NCI-H526 (cell line): ENCODE results near the gene USP50.
"Not testable (repeated sequence)": the region's sequence is repeated elsewhere in the genome, so short reads cannot be mapped to it uniquely, and the experiment has no call there.

ENCODE experiments used
- DNase-seq, 2 experiments: peaks; one replicate each; lab custom pipeline; 2025; lab: John Stamatoyannopoulos, UW

The USP50 gene

GRCh38 chr15:50503144-50503543 is 43.3 kb downstream of the USP50 start:
- DNase-seq = no peak

- DNase-seq = no peak
Measured at GRCh38 chr15:50501815-50502214, 44.7 kb downstream of the USP50 start.

GRCh38 chr15:50500352-50500751 is 46.1 kb downstream of the USP50 start:
- DNase-seq = no peak

DNA sequence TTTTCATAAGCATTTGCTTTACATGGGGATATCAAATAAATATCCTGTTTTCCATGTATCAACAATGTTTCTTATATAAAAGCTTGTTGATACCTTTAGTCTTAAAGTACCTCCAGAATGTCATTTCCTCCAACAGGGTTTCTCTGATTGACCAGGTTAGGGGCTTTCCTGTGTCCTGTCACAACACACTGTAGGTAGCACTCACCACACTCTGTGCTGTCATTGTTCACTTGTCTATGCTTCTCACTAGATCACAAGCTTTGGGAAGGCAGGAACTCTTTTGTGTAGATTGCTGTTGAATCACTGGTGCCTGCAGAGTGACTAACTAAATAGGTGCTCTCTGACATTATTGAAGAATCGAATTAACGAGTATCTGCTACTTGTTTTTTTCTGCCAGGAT is 49.8 kb downstream of the USP50 start:
- DNase-seq = no peak

GRCh38 chr15:50494547-50494946 is 51.9 kb downstream of the USP50 start:
- not testable (repeated sequence) for DNase-seq

- no peak for DNase-seq
Measured at GRCh38 chr15:50493625-50494024, 52.8 kb downstream of the USP50 start.

- DNase-seq = no peak
Measured at GRCh38 chr15:50487287-50487686, 59.2 kb downstream of the USP50 start.

- no peak for DNase-seq
Measured at GRCh38 chr15:50485389-50485788, 61.1 kb downstream of the USP50 start.

GRCh38 chr15:50484781-50485180 is 61.7 kb downstream of the USP50 start:
- no peak for DNase-seq

- no peak for DNase-seq
Measured at GRCh38 chr15:50476143-50476542, 70.3 kb downstream of the USP50 start.

DNA sequence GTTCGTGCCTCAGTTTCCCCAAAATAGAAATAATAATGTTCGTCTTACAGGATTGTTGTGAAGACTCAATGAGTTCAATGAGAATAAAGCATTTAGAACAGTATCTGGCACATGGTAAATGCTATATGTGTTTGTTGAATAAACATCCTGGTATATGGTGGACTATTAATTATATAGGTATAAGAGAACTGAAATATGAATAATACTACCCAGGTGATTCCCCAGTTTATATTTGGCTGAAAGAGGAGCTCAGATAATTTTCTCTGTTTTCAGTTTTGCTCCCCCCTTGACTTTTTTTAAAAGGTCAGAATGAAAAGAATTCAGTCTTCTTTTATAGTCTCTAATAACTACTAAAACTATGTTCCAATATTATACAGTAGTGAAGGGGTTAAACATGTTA is 75.4 kb downstream of the USP50 start:
- DNase-seq = no peak

- DNase-seq = no peak
Measured at GRCh38 chr15:50463423-50464358, 82.8 kb downstream of the USP50 start.

GRCh38 chr15:50458348-50459112 is 87.9 kb downstream of the USP50 start:
- DNase-seq = no peak

GRCh38 chr15:50452927-50453326 is 93.5 kb downstream of the USP50 start:
- DNase-seq = no peak
